NCI-H2171 treated with DMSO at 0.1 percent for 48 hours (cell line): Measurements from ENCODE around the gene MAPK8.

Experiments used
- DNase-seq: peaks from one replicate; lab custom pipeline; 2025; lab: John Stamatoyannopoulos, UW

The MAPK8 gene

GRCh38 chr10:48384699-48384982 is 78.2 kb downstream of the MAPK8 start:
- no peak for DNase-seq

- no peak for DNase-seq
Measured at GRCh38 chr10:48389272-48389671, 82.8 kb downstream of the MAPK8 start.

- no peak for DNase-seq
Measured at GRCh38 chr10:48389846-48390557, 83.5 kb downstream of the MAPK8 start.

GRCh38 chr10:48390558-48390871 is 84.0 kb downstream of the MAPK8 start:
- DNase-seq, result no peak

- no peak for DNase-seq
Measured at GRCh38 chr10:48390933-48391845, 84.7 kb downstream of the MAPK8 start.

GRCh38 chr10:48391994-48392393 is 85.5 kb downstream of the MAPK8 start:
- DNase-seq, result no peak

GRCh38 chr10:48398261-48398660 is 91.8 kb downstream of the MAPK8 start:
- no peak for DNase-seq

- DNase-seq, result peak; percentile 2
Measured at GRCh38 chr10:48399056-48399541, 92.6 kb downstream of the MAPK8 start.

GRCh38 chr10:48399551-48399950 is 93.1 kb downstream of the MAPK8 start:
- DNase-seq, result no peak

GRCh38 chr10:48400129-48400849 is 93.8 kb downstream of the MAPK8 start:
- no peak for DNase-seq

GRCh38 chr10:48400850-48401220 is 94.4 kb downstream of the MAPK8 start:
- no peak for DNase-seq

GRCh38 chr10:48404646-48405045 is 98.2 kb downstream of the MAPK8 start:
- DNase-seq, result no peak

GRCh38 chr10:48406204-48406603 is 99.7 kb downstream of the MAPK8 start:
- DNase-seq, result no peak

- DNase-seq, result no peak
Measured at GRCh38 chr10:48406658-48407057, 100.2 kb downstream of the MAPK8 start.

- DNase-seq, result no peak
Measured at GRCh38 chr10:48410503-48410902, 104.0 kb downstream of the MAPK8 start.

- DNase-seq, result no peak
Measured at GRCh38 chr10:48411510-48411909, 105.0 kb downstream of the MAPK8 start.

GRCh38 chr10:48412081-48412480 is 105.6 kb downstream of the MAPK8 start:
- DNase-seq, result no peak

- no peak for DNase-seq
Measured at GRCh38 chr10:48412933-48413332, 106.5 kb downstream of the MAPK8 start.

- no peak for DNase-seq
Measured at GRCh38 chr10:48414160-48414559, 107.7 kb downstream of the MAPK8 start.

- DNase-seq, result no peak
Measured at GRCh38 chr10:48414778-48415177, 108.3 kb downstream of the MAPK8 start.

- no peak for DNase-seq
Measured at GRCh38 chr10:48416584-48417232, 110.2 kb downstream of the MAPK8 start.

GRCh38 chr10:48417374-48417773 is 110.9 kb downstream of the MAPK8 start:
- no peak for DNase-seq
